OCI-LY7 (cell line): ENCODE results near the gene THAP7. TPM values are rescaled to one million over a fixed set of nuclear protein-coding genes. Genes with fewer than 3 reads are reported as not detected.

Source experiments
- microRNA-seq: library from miRNA; unstranded; fragments of <30 nt; microRNA quantifications from one replicate; pipeline ENCODE4 v1.2.0, GENCODE V29; 2022; ENCODE audit warnings: borderline replicate concordance
- small RNA-seq: library from RNA; depleted of rRNA; stranded (forward); fragments of <200 nt; gene quantifications from one replicate; pipeline ENCODE3, GENCODE V24; 2014
- total RNA-seq, 2 experiments: library from RNA; depleted of rRNA in 1 of 2; stranded (reverse); fragments of >200 nt in 1 of 2; shearing (Covaris generic) in 1 of 2; gene quantifications; 2 replicates each; pipeline ENCODE4 v1.2.3, GENCODE V29; 2014 to 2022

The THAP7 gene
- total RNA-seq, 2 experiments from 2014 or later = 36.3 to 73.0 TPM

Small RNAs within 50 kb of the gene (microRNA-seq; reads per million reads assigned to microRNA genes)
- not detected for gene MIR649

Small RNAs within 50 kb of the gene (small RNA-seq; reads per million reads assigned to genes)
- not detected for gene MIR649

Other genes with a start within 250 kb of the THAP7 start
- not detected in 2 replicates for gene SERPIND1, start 228.0 kb downstream of the THAP7 start, total RNA-seq (2014; rRNA removed; shearing (Covaris generic))
- not detected in 2 replicates for gene SERPIND1, start 228.0 kb downstream of the THAP7 start, total RNA-seq (2022)
- 43.9 and 46.9 TPM in 2 replicates for gene PI4KA, start 143.3 kb downstream of the THAP7 start, total RNA-seq (2014; rRNA removed; shearing (Covaris generic))
- gene PI4KA, start 143.3 kb downstream of the THAP7 start, total RNA-seq (2022) = 95.7 and 100 TPM in 2 replicates
- gene SNAP29, start 143.1 kb downstream of the THAP7 start, total RNA-seq (2014; rRNA removed; shearing (Covaris generic)) = 9.7 and 12.7 TPM in 2 replicates
- 26.9 and 33.2 TPM in 2 replicates for gene SNAP29, start 143.1 kb downstream of the THAP7 start, total RNA-seq (2022)
- gene CRKL, start 84.7 kb downstream of the THAP7 start, total RNA-seq (2014; rRNA removed; shearing (Covaris generic)) = 47.5 and 57.7 TPM in 2 replicates
- 70.9 and 73.4 TPM in 2 replicates for gene CRKL, start 84.7 kb downstream of the THAP7 start, total RNA-seq (2022)
- gene AIFM3, start 34.9 kb downstream of the THAP7 start, total RNA-seq (2014; rRNA removed; shearing (Covaris generic)) = 0.47 TPM in 1 of 2 replicates, not detected in the other
- not detected in 2 replicates for gene AIFM3, start 34.9 kb downstream of the THAP7 start, total RNA-seq (2022)
- gene LZTR1, start 19.8 kb downstream of the THAP7 start, total RNA-seq (2014; rRNA removed; shearing (Covaris generic)) = 46.8 and 48.3 TPM in 2 replicates
- 54.9 and 61.8 TPM in 2 replicates for gene LZTR1, start 19.8 kb downstream of the THAP7 start, total RNA-seq (2022)
- gene P2RX6, start 13.0 kb upstream of the THAP7 start, total RNA-seq (2014; rRNA removed; shearing (Covaris generic)) = 0.06 TPM in 1 of 2 replicates, not detected in the other
- gene P2RX6, start 13.0 kb upstream of the THAP7 start, total RNA-seq (2022) = 0.30 and 0.32 TPM in 2 replicates
- gene SLC7A4, start 30.4 kb upstream of the THAP7 start, total RNA-seq (2014; rRNA removed; shearing (Covaris generic)) = not detected in 2 replicates
- not detected in 2 replicates for gene SLC7A4, start 30.4 kb upstream of the THAP7 start, total RNA-seq (2022)
- not detected in 2 replicates for gene LRRC74B, start 43.8 kb upstream of the THAP7 start, total RNA-seq (2014; rRNA removed; shearing (Covaris generic))
- gene LRRC74B, start 43.8 kb upstream of the THAP7 start, total RNA-seq (2022) = not detected in 2 replicates